Neural cell (in vitro differentiated cells): ENCODE data around the gene C19orf85.

Experiments
- EP300 ChIP-seq: fragments of 450-650 bp; conservative IDR thresholded peaks from 2 replicates; pipeline ENCODE4 v1.6.1; 2014; ENCODE audit warnings: antibody characterized with exemption, mild to moderate bottlenecking, moderate library complexity; ENCODE audit not compliant: poor library complexity, severe bottlenecking
- EZH2 ChIP-seq: fragments of 200-600, 300-800 bp; shearing (Covaris generic), sonication (generic); IDR thresholded peaks from 2 replicates; pipeline ENCODE4 v1.6.1; 2014; ENCODE audit warnings: antibody characterized with exemption, low read length, borderline replicate concordance, mild to moderate bottlenecking; ENCODE audit not compliant: insufficient read depth, poor library complexity, severe bottlenecking
- MXI1 ChIP-seq: fragments of 450-650 bp; conservative IDR thresholded peaks from 2 replicates; pipeline ENCODE4 v1.6.1; 2014; ENCODE audit warnings: antibody characterized with exemption, mild to moderate bottlenecking; ENCODE audit not compliant: poor library complexity, severe bottlenecking
- POLR2AphosphoS5 ChIP-seq: IDR thresholded peaks from 2 replicates; pipeline ENCODE4 v1.6.1; 2012
- RAD21 ChIP-seq: fragments of 450-650 bp; conservative IDR thresholded peaks from 2 replicates; pipeline ENCODE4 v1.6.1; 2014; ENCODE audit warnings: antibody characterized with exemption, mild to moderate bottlenecking, moderate library complexity
- SMC3 ChIP-seq: fragments of 450-650 bp; conservative IDR thresholded peaks from 2 replicates; pipeline ENCODE4 v1.6.1; 2014; ENCODE audit warnings: antibody characterized with exemption, mild to moderate bottlenecking, moderate library complexity; ENCODE audit not compliant: poor library complexity
- TAF1 ChIP-seq: IDR thresholded peaks from 2 replicates; pipeline ENCODE4 v1.6.1; 2012; ENCODE audit warnings: low read depth
- TF ChIP-seq, protein P1 (sequence below): fragments of 450-650 bp; IDR thresholded peaks from 2 replicates; pipeline ENCODE4 v1.5.1; 2014; ENCODE audit warnings: antibody characterized with exemption, mild to moderate bottlenecking, moderate library complexity; ENCODE audit not compliant: poor library complexity, severe bottlenecking
- TF ChIP-seq, protein P2 (sequence below): IDR thresholded peaks from 2 replicates; pipeline ENCODE4 v1.6.1; 2012; ENCODE audit warnings: borderline replicate concordance

DNA sequence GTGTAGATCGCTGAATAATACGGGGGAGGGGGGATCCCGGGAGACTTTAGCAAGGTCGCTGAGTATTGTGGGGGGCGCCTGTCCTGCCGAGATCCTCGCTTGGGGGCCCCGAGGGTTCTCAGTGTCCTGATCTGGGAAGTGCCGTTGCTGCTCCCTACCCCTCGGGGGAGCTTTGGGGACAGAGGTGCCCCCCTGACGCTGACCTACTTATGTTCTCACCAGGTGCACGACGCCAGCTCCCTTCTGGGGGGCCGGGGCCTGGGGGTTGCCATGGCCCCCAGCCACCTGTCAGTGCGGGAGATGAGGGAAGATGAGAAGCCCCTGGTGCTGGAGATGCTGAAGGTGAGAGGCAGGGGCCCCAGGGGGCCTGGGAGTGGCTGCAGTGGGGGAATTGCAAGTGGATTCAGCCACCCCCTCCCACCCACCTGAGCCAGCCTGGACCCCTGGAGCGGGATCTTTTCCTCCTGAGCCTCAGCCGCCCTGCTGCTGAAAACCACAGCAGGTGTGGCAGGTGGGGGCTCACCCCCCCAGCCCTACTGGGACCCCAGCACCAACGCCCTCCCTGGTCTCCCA, 21.0 kb upstream of the C19orf85 start:
- TF ChIP-seq, protein P1, sequence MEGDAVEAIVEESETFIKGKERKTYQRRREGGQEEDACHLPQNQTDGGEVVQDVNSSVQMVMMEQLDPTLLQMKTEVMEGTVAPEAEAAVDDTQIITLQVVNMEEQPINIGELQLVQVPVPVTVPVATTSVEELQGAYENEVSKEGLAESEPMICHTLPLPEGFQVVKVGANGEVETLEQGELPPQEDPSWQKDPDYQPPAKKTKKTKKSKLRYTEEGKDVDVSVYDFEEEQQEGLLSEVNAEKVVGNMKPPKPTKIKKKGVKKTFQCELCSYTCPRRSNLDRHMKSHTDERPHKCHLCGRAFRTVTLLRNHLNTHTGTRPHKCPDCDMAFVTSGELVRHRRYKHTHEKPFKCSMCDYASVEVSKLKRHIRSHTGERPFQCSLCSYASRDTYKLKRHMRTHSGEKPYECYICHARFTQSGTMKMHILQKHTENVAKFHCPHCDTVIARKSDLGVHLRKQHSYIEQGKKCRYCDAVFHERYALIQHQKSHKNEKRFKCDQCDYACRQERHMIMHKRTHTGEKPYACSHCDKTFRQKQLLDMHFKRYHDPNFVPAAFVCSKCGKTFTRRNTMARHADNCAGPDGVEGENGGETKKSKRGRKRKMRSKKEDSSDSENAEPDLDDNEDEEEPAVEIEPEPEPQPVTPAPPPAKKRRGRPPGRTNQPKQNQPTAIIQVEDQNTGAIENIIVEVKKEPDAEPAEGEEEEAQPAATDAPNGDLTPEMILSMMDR: peak; percentile 22
- TF ChIP-seq EP300: no peak
- TF ChIP-seq RAD21: no peak
- TF ChIP-seq SMC3: no peak
- no peak for TF ChIP-seq POLR2AphosphoS5
- no peak for TF ChIP-seq EZH2
- TF ChIP-seq, protein P2, sequence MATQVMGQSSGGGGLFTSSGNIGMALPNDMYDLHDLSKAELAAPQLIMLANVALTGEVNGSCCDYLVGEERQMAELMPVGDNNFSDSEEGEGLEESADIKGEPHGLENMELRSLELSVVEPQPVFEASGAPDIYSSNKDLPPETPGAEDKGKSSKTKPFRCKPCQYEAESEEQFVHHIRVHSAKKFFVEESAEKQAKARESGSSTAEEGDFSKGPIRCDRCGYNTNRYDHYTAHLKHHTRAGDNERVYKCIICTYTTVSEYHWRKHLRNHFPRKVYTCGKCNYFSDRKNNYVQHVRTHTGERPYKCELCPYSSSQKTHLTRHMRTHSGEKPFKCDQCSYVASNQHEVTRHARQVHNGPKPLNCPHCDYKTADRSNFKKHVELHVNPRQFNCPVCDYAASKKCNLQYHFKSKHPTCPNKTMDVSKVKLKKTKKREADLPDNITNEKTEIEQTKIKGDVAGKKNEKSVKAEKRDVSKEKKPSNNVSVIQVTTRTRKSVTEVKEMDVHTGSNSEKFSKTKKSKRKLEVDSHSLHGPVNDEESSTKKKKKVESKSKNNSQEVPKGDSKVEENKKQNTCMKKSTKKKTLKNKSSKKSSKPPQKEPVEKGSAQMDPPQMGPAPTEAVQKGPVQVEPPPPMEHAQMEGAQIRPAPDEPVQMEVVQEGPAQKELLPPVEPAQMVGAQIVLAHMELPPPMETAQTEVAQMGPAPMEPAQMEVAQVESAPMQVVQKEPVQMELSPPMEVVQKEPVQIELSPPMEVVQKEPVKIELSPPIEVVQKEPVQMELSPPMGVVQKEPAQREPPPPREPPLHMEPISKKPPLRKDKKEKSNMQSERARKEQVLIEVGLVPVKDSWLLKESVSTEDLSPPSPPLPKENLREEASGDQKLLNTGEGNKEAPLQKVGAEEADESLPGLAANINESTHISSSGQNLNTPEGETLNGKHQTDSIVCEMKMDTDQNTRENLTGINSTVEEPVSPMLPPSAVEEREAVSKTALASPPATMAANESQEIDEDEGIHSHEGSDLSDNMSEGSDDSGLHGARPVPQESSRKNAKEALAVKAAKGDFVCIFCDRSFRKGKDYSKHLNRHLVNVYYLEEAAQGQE: no peak
- no peak for TF ChIP-seq TAF1
- TF ChIP-seq MXI1: no peak
